ENCODE results near the gene PRKCA.

PRKCA gene

GRCh38 chr17:66829386-66829864, 527.0 kb downstream of the PRKCA start:
- DNase-seq (ENCODE audit: low spot score): peak; percentile 49
- no peak for TF ChIP-seq CTCF (conservative IDR thresholded peaks at IDR 0.05; ENCODE audit: low read depth)
- no peak overlapping the region for H3K27ac ChIP-seq
- POLR2A ChIA-PET (ENCODE audit: low non-redundant PET): no interaction called here
- CTCF ChIA-PET: no interaction called here

GRCh38 chr17:66829883-66830282, 527.5 kb downstream of the PRKCA start:
- POLR2A ChIA-PET (ENCODE audit: low non-redundant PET): no interaction called here
- TF ChIP-seq CTCF (conservative IDR thresholded peaks at IDR 0.05; ENCODE audit: low read depth): no peak
- no peak for DNase-seq (ENCODE audit: low spot score)
- H3K27ac ChIP-seq: no peak overlapping the region
- CTCF ChIA-PET: no interaction called here

GRCh38 chr17:66830451-66830850, 528.0 kb downstream of the PRKCA start:
- CTCF ChIA-PET: no interaction called here
- no peak for DNase-seq (ENCODE audit: low spot score)
- no peak overlapping the region for H3K27ac ChIP-seq
- TF ChIP-seq CTCF (conservative IDR thresholded peaks at IDR 0.05; ENCODE audit: low read depth): no peak
- POLR2A ChIA-PET (ENCODE audit: low non-redundant PET): no interaction called here

- TF ChIP-seq CTCF (conservative IDR thresholded peaks at IDR 0.05; ENCODE audit: low read depth): no peak
- ChIA-PET POLR2A (ENCODE audit: low non-redundant PET) (no interaction called here), CTCF (no interaction called here)
- H3K27ac ChIP-seq: no peak overlapping the region
- DNase-seq (ENCODE audit: low spot score): no peak
Observed at GRCh38 chr17:66831383-66832210, 529.2 kb downstream of the PRKCA start.

- no peak for DNase-seq (ENCODE audit: low spot score)
- ChIA-PET CTCF (no interaction called here), POLR2A (ENCODE audit: low non-redundant PET) (no interaction called here)
- H3K27ac ChIP-seq: no peak overlapping the region
- no peak for TF ChIP-seq CTCF (conservative IDR thresholded peaks at IDR 0.05; ENCODE audit: low read depth)
Observed at GRCh38 chr17:66833201-66833600, 530.8 kb downstream of the PRKCA start.

GRCh38 chr17:66834426-66834918, 532.1 kb downstream of the PRKCA start:
- ChIA-PET POLR2A (ENCODE audit: low non-redundant PET) (no interaction called here), CTCF (no interaction called here)
- H3K27ac ChIP-seq: no peak overlapping the region
- no peak for TF ChIP-seq CTCF (conservative IDR thresholded peaks at IDR 0.05; ENCODE audit: low read depth)
- no peak for DNase-seq (ENCODE audit: low spot score)
